Esophagus (tissue), 2 donors: Measurements from ENCODE around the gene TOMT. TPM values are rescaled to one million over a fixed set of nuclear protein-coding genes. Genes with fewer than 3 reads are reported as not detected.
"Not testable (repeated sequence)": the region's sequence is repeated elsewhere in the genome, so short reads cannot be mapped to it uniquely, and the experiment has no call there.

Source experiments
- H3K27ac ChIP-seq, 2 donors: one replicate each; pipeline ENCODE4 v1.5.1; 2013; ENCODE audit warnings: low read depth in 2 of 2, mild to moderate bottlenecking in 2 of 2, inconsistent platforms in 1 of 2, low read length in 1 of 2, moderate library complexity in 1 of 2
- H3K27me3 ChIP-seq, 2 donors: one replicate each; pipeline ENCODE4 v1.6.1; 2013; ENCODE audit warnings: low read length in 2 of 2, control low read depth in 1 of 2, mild to moderate bottlenecking in 1 of 2; ENCODE audit not compliant: insufficient read depth in 2 of 2, control insufficient read depth in 1 of 2
- H3K36me3 ChIP-seq, 2 donors: one replicate each; pipeline ENCODE4 v1.6.1; 2013; ENCODE audit warnings: low read length in 1 of 2; ENCODE audit not compliant: control insufficient read depth in 2 of 2, insufficient read depth in 2 of 2
- H3K4me1 ChIP-seq, 2 donors: one replicate each; pipeline ENCODE4 v1.6.1; 2013; ENCODE audit warnings: low read length in 1 of 2; ENCODE audit not compliant: control insufficient read depth in 2 of 2, insufficient read depth in 2 of 2
- H3K4me3 ChIP-seq, 2 donors: one replicate each; pipeline ENCODE4 v1.5.1; 2013; ENCODE audit warnings: low read length in 2 of 2, mild to moderate bottlenecking in 2 of 2, low read depth in 1 of 2, moderate library complexity in 1 of 2
- H3K9me3 ChIP-seq, 2 donors: one replicate each; pipeline ENCODE4 v1.6.1; 2013; ENCODE audit warnings: mild to moderate bottlenecking in 2 of 2, low read depth in 1 of 2, low read length in 1 of 2, moderate library complexity in 1 of 2; ENCODE audit not compliant: control insufficient read depth in 2 of 2, insufficient read depth in 1 of 2
- WGBS, 2 donors: extraction: QIAGEN DNeasy Blood & Tissue Kit; methylation state at CpG; one replicate each; pipeline ENCODE4 v1.1.7; 2013; 5-methylcytosine and 5-hydroxymethylcytosine counted together
- polyA plus RNA-seq, 2 donors: library from polyadenylated mRNA; stranded (reverse); fragments of 200-250 nt; gene quantifications; one replicate each; pipeline ENCODE4 v1.2.3, GENCODE V29; 2013
- donor health status: healthy with polysubstance abuse.
- donor health status: Bipolar disorder and iron deficiency.

The TOMT gene
- polyA plus RNA-seq, 2 donors, result not detected

DNA sequence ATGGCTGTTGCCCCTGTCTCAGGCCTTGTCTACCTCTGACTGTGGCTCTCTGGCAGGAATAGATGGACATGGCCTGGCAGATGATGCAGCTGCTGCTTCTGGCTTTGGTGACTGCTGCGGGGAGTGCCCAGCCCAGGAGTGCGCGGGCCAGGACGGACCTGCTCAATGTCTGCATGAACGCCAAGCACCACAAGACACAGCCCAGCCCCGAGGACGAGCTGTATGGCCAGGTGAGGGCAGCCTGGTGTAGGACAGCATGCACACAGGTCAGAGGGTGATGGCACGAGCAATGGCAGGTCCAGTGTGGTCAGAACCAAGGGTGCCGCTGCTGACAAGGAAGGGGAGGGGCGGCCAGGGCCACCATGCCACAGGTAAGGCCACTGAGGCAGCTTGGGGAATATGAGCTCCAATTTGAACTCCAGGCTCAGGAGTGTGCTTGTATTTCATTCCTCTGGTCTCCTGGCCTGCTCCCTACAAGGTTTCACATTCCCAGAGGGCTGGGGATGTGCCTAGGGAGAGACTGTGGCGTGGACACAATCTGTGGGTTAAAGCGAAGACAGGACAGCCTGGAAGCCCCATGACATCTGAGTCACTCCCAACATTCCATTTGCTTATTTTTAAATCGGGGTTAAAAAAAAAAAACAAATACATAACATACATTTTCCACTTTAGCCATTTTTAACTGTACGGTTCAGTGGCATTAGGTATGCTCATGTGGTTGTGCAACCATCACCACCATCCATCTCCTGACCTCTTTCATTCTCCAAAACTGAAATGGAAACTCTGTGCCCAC, 30.4 kb downstream of the TOMT start:
- Histone ChIP-seq H3K27me3 (no peaks in the 10 kb centered on the region), H3K4me1 (peaks cover 0 to 9% of the 10 kb centered on the region in 2 donors), H3K4me3 (no peak overlapping the region), H3K9me3 (no peaks in the 10 kb centered on the region), H3K27ac (peak overlapping the region; percentile 65 to 90), H3K36me3 (no peaks in the 10 kb centered on the region)
- 78% methylated on average over 14 of the region's 14 CpGs for WGBS, 2 donors

DNA sequence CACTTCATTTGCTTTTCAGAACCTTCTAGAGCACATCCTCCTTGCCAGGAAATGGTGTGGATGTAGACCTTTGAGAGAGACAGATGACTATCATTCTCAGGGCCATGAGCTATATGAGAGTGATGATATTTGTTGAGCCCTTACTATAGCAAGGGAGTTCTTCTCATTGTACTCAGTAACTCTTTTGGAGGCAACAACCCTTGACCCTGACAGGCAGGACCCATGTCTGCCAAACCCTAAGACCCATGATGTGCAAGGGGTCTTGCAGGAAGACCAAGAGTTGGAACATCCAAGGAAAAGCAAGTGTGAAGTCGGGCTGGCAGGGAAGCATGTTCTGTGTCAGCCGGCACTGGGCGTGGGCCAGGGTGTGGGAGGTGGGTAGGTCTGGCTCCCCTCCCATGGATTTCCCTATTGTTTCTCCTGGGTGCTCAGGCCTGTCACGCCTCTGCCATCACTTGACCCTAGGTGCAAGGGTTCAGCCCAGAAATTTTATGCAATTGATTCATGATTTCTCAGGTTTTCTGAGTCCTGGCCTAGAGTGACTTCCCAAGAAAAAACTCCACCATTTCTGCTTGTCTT, 31.0 kb downstream of the TOMT start:
- no peaks in the 10 kb centered on the region for H3K9me3 ChIP-seq
- H3K27me3 ChIP-seq, result no peaks in the 10 kb centered on the region
- H3K4me3 ChIP-seq, result no peak overlapping the region
- H3K36me3 ChIP-seq, result no peaks in the 10 kb centered on the region
- peak overlapping the region; percentile 77 to 90 for H3K27ac ChIP-seq
- H3K4me1 ChIP-seq, result peaks cover 0 to 9% of the 10 kb centered on the region in 2 donors
- WGBS, 2 donors, result 53 to 82% methylated on average over 4 of the region's 4 CpGs

DNA sequence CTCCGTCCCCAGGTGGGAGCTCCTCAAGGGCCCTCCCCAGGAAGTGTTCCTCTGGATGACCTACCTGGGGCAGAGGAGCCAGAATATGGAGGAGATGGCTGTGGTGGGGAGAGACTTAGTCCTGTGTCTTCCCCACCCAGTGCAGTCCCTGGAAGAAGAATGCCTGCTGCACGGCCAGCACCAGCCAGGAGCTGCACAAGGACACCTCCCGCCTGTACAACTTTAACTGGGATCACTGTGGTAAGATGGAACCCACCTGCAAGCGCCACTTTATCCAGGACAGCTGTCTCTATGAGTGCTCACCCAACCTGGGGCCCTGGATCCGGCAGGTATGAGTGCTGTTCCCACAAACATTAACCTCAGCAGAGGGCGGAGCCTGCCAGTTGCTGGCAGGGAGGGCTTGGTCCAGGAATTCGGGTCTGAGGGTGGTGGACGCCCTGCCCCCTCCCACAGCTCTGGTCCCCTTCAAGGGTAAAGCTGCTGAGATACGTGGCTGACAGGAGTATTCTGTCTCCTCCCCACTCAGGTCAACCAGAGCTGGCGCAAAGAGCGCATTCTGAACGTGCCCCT, 33.2 kb downstream of the TOMT start:
- no peaks in the 10 kb centered on the region for H3K36me3 ChIP-seq
- no peaks in the 10 kb centered on the region for H3K27me3 ChIP-seq
- H3K4me3 ChIP-seq, result no peak overlapping the region
- WGBS, 2 donors, result 84 to 90% methylated on average over 12 of the region's 12 CpGs
- H3K4me1 ChIP-seq, result peaks cover 0 to 9% of the 10 kb centered on the region in 2 donors
- no peaks in the 10 kb centered on the region for H3K9me3 ChIP-seq
- H3K27ac ChIP-seq, result no peak overlapping the region

DNA sequence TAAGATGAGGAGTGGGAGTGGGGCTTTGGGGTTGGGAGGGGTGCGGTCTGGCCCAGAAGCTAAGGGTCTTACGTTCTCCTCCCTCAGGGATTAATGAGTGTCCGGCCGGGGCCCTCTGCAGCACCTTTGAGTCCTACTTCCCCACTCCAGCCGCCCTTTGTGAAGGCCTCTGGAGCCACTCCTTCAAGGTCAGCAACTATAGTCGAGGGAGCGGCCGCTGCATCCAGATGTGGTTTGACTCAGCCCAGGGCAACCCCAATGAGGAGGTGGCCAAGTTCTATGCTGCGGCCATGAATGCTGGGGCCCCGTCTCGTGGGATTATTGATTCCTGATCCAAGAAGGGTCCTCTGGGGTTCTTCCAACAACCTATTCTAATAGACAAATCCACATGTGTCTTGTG, 33.8 kb downstream of the TOMT start:
- no peak overlapping the region for H3K27ac ChIP-seq
- H3K4me1 ChIP-seq, result peaks cover 0 to 9% of the 10 kb centered on the region in 2 donors
- WGBS, 2 donors, result 93% methylated on average over 11 of the region's 11 CpGs

DNA sequence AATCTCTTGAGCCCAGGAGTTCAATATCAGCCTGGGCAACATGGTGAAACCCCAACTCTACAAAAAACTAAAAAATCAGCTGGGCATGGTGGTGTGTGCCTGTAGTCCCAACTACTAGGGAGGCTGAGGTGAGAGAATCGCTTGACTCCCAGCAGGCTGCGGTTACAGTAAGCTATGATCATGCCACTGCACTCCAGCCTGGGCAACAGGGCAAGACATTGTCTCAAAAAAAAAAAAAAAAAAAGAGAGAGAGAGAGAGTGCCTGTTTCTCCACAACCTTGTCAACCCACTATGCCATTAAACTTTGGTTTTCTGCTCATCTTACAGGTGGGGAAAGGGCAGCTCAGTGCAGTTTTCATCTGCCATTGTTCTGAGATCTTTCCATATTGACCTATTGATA, 34.9 kb downstream of the TOMT start:
- Histone ChIP-seq H3K27ac (no peak overlapping the region), H3K4me3 (no peak overlapping the region), H3K4me1 (peaks cover 0 to 9% of the 10 kb centered on the region in 2 donors), H3K27me3 (no peaks in the 10 kb centered on the region), H3K36me3 (no peaks in the 10 kb centered on the region), H3K9me3 (no peaks in the 10 kb centered on the region)
- WGBS, 2 donors, result 93 to 98% methylated on average over 2 of the region's 2 CpGs

More for the DNA sequence above, 33.8 kb downstream of the TOMT start:
- H3K36me3 ChIP-seq, result no peaks in the 10 kb centered on the region
- H3K27me3 ChIP-seq, result no peaks in the 10 kb centered on the region
- no peaks in the 10 kb centered on the region for H3K9me3 ChIP-seq
- no peak overlapping the region for H3K4me3 ChIP-seq

DNA sequence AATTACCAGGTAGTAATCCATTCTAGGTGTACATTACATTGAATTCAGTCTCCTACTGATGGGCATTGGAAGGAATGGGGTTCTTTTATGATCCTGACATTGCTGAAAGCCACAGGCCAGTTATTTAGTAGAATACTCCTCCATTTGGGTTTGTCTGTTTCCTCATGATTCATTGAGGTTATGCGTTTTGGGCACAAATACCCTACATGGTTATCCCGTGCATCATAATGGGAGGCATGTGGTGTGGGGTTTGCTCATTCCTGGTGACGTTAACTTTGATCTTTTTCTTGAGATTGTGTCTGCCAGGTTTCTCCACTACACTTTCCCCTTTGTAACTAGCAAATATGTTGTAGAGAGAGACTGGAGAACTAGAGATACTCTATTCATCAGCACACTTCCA, 35.3 kb downstream of the TOMT start:
- no peaks in the 10 kb centered on the region for H3K9me3 ChIP-seq
- WGBS, 2 donors, result 56 to 63% methylated on average over 3 of the region's 3 CpGs
- peaks cover 0 to 5% of the 10 kb centered on the region in 2 donors for H3K4me1 ChIP-seq
- H3K4me3 ChIP-seq, result no peak overlapping the region
- no peak overlapping the region for H3K27ac ChIP-seq
- H3K36me3 ChIP-seq, result no peaks in the 10 kb centered on the region
- no peaks in the 10 kb centered on the region for H3K27me3 ChIP-seq

- 29 to 54% methylated on average over 1 of the region's 1 CpG for WGBS, 2 donors
- H3K36me3 ChIP-seq, H3K4me1 ChIP-seq, H3K9me3 ChIP-seq, H3K27me3 ChIP-seq, H3K4me3 ChIP-seq: not testable (repeated sequence)
- peak overlapping the region in 1 of 2 donors; percentile 33 for H3K27ac ChIP-seq
These were observed 36.4 kb downstream of the TOMT start for GRCh38 chr11:72142086-72142485.

DNA sequence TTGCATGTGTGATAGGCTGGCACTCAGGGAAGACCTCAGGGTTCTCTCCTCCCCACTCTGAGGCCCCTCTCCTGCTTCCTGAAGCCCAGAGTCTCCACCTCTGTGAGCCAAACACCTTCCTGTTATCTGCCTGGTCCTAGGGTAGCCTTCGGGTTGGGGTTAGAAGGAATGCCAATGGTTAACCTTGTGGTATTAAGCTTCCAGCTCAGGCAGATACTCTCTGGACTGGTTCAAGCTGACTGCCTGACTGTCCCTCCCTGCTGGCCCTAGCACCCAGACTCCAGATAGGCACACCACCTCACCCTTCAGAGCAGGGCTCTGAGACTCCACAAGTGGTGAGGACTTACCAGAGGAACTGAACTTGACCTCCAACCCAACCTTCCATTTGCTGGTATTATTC, 36.8 kb downstream of the TOMT start:
- not testable (repeated sequence) for H3K27me3 ChIP-seq, H3K4me1 ChIP-seq, H3K36me3 ChIP-seq, H3K4me3 ChIP-seq, H3K27ac ChIP-seq, H3K9me3 ChIP-seq
- WGBS, 2 donors, result 44 to 53% methylated on average over 1 of the region's 1 CpG

DNA sequence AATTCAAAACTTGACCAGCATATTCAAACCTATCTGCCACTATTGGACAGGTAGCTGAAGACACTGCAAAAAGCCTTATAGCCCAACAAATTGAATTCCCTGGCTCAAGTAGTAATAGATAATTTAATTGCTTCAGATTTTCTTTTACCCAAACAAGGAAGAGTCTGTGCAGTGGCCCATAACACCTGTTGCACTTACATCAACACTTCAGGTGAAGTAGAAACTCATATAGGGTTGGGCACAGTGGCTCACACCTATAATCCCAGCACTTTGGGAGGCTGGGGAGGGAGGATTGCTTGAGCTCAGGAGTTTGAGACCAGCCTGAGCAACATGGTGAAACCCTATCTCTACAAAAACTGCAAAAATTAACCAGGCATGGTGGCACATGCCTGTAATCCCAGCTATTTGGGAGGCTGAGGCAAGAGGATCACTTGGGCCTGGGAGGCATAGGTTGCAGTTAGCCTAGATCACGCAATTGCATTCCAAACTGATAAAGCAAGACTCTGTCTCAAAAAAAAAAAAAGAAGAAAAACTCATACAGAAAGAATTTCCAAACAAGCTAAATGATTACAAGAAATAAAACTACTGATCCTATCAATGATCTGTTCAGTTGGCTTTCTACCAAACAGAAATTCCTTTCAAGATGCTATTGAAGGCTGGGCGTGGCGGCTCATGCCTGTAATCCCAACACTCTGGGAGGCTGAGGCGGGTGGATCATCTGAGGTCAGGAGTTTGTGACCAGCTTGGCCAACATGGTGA, 39.3 kb downstream of the TOMT start:
- WGBS, 2 donors, result 53 to 59% methylated on average over 4 of the region's 4 CpGs
- no peaks in the 10 kb centered on the region for H3K36me3 ChIP-seq
- H3K4me3 ChIP-seq, result no peak overlapping the region
- H3K9me3 ChIP-seq, result no peaks in the 10 kb centered on the region
- peak overlapping the region in 1 of 2 donors; percentile 12 for H3K27ac ChIP-seq
- no peaks in the 10 kb centered on the region for H3K4me1 ChIP-seq
- no peaks in the 10 kb centered on the region for H3K27me3 ChIP-seq
